ENCODE data around the gene ZZZ3.
A peak's percentile ranks its signal among the peaks of the same experiment; 100 is the strongest.
"Not testable (repeated sequence)": the region's sequence is repeated elsewhere in the genome, so short reads cannot be mapped to it uniquely, and the experiment has no call there.

ZZZ3 gene

DNA sequence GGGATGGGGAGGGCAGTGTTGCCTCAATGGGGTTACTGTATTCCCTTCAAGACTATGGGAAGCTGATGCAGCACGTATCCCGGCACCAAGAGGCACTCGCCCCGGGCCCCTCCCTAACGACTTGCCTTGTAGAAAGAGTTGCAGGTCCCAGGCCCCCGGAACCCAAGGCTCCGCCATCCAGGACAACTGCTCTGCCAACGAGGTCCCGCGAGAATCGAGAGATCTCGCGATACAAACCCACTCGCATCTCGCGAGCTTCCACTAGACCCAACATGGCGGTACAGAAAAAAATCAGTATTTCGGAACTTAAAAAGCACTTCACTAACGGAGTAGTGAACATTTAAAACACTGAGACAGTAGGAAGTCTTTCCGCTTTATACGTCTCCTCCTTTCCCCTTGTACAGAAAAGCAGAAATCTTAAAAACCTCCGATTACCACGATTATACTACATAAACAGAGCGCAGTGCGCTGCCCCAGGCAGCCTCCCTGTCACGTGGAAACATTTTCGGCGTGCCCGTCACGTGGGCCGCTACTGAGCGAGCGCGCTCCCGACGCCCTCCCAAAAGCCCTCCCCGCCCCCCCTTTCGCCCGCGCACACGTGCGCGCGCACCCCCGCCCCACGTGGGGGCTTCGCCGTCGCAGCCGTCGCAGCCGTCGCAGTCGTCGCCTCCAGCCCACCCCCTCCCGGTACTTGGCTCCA is at the start of gene ZZZ3:
TSS of gene ZZZ3 (minus strand) at position 199 of the 700 bp plus-strand sequence. CDS start 49,304 bp downstream, outside the sequence.
- DNase-seq (ENCODE audit: low spot score) = peak; percentile 98

DNA sequence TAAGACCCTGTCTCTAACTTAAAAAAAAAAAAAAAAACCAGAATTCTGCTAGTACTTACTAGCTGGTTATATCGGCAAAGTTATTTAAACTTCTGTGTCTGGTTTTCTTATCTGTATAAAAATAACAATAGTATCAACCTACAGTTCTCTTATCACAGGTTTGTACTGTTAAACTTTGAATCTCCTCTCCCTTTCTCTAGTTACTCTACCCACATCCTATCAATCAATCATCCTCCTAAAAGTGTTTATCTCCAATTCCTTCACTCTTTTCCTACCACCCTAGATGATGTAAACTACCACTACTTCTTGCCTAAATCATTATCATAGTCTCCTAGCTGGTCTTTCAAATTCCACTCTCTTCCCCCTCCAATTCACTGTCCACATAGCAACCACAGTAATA is 49.6 kb upstream of the ZZZ3 start:
- no peak for DNase-seq (ENCODE audit: low spot score)

DNA sequence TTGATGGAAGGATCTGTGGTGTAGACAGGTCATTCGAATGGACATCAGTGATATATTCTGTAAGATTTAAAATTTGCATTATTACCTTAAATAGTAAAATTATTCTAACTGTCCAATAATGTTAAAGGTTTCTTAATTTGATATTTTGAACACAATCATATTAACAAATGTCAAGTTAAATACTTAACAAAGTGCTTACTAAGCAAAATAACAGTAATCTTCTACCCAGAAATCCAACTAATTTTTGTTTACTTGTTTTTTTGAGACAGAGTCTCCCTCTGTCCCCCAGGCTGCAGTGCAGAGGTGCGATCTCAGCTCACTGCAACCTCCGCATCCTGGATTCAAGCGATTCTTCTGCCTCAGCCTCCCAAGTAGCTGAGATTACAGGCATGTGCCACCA is 43.2 kb upstream of the ZZZ3 start:
- DNase-seq (ENCODE audit: low spot score) = no peak

DNA sequence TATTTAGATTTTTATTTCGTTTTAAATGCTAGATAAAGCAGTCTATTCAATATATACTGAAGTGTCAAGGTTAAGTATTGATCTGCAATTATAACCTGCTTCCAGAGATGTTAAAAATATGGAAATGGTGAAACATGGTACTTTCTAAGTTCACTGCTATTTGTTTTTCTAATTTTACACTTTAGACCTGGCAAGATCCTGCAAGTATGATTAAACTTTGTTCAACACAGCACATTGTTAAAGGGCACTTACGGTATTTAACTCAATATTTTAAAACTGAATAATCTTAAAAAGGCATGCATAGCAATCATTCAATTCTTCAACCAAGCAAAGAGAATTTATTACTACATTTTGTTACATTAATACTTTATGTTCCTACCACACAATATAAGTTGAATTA is 35.7 kb upstream of the ZZZ3 start:
- DNase-seq (ENCODE audit: low spot score) = no peak

DNA sequence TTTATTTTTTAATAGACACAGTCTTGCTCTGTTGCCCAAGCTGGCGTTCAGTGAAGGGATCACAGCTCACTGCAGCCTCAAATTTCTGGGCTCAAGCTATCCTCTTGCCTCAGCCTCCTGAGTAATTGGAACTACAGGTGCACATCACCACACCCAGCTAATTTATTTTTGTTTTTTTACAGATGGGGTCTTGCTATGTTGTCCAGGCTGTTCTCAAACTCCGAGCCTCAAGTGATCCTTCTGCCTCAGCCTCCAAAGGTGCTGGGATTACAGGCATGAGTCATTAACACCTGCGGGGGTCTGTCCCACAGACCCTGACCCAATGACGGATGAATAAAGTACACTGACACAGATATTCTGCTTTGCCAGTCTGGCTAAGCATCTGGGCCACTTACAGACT is 33.6 kb upstream of the ZZZ3 start:
- no peak for DNase-seq (ENCODE audit: low spot score)

DNA sequence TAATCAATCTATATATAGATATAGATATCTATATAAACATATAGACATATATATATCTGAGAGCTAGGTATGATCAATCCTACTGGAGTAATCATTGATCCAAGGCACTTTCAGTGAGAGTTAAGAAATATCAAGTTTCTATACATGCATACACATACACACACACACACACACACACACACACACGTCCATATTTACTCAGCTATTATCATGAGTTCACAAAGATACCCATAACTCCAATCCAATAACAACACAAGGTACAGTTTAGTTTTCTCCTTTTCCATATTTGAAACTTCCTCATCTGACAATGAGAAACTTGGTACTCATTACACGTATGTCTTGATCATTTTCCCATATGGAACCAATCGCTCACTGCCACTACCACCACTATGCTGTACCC is 27.3 kb upstream of the ZZZ3 start:
- no peak for DNase-seq (ENCODE audit: low spot score)

DNA sequence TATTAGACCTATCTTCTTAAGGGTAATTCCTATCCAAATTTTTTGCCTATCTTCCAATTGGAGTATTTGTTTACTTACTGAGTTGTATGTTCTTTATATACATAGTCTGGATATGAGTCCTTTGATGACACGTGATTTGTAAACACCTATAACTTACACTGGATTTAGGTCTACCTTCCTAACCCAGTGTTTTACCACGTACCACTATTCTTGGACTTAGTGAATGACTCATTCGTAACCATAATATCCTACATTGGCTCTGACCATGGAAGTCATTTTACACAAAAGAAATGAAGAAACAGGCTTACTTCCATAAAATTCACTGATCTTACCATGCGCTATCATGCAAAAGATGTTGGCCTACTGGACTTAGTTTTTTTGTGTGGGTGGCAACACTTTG is 23.9 kb upstream of the ZZZ3 start:
- DNase-seq (ENCODE audit: low spot score) = no peak

DNA sequence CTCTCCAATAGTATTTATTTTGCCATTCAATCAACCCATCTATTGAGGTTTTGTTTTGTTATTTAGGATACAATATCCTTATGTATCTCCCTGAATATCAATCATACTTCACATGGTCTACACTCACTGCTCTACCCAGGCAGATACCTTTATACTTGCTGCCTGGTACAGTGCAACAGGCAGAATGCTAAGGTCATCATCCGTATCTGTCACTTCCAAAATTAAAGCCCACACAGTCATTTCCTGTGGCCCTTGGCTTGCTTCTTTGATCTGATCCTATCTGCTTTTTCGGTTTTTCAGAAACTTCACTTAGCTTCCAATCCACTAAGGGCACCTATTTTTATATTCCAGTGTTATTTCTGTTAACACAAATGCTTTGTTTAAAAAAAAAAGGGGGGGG is 22.3 kb upstream of the ZZZ3 start:
- no peak for DNase-seq (ENCODE audit: low spot score)

DNA sequence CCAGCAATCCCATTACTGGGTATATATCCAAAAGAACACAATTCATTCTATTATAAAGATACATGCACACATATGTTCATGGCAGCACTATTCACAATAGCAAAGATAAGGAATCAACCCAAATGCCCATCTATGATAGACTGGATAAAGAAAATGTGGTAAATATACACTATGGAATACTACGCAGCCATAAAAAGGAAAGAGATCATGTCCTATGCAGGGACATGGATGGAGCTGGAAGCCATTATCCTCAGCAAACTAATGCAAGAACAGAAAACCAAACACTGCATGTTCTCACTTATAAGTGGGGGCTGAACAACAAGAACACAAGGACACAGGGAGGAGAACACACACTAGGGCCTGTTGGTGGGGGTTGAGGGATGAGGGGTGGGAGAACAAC is 17.2 kb upstream of the ZZZ3 start:
- not testable (repeated sequence) for DNase-seq (ENCODE audit: low spot score)

DNA sequence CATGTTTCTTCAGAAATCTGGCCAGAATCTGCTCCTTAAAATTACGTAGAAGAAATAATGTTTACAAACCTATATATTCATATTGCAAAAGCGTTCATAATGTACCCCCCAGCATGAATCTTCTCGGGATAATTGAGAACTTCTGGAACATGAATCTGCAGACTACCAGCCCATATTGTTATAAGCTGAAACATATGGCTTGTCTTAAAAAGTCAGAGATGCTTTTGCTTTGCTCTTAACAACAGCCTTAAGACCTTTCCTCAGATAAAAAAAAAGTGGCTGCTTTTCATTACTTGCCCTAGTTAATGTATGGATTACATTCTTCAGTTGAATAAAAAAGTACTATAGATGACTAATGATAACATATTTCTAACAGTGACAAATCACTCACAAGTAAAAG is 15.0 kb upstream of the ZZZ3 start:
- no peak for DNase-seq (ENCODE audit: low spot score)

DNA sequence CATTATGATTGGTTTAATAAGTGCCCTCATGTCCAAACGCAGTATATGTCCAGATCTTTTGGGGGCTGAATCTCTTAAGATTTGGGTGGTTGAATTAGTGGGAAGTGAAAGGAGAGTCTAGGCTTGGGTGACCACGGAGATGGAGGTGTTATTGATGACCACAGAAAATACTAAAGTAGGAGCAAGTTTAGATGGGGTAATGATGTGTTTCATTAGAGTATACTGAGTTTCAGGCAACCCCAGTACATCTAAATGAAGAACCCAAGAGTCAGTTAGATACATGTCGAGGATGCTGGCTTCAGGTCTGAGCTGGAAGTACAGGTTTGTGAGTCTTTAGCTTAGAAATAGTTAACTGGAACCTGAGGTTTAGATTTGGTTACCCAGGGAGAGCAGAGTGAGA is 6.5 kb upstream of the ZZZ3 start:
- no peak for DNase-seq (ENCODE audit: low spot score)

DNA sequence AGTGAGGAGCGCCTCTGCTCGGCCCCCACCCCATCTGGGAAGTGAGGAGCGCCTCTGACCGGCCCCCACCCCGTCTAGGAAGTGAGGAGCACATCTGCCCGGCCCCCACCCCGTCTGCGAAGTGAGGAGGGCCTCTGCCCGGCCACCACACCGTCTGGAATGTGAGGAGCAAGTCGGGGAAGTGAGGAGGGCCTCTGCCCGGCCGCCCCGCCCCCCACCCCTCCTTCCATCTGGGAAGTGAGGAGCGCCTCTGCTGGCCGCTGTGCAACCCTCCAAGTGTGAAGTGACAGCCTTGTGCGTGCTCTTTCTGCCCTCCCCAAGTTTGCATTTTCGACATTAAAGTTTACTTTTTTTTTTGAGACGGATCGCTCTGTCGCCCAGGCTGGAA is 5.1 kb upstream of the ZZZ3 start:
- DNase-seq (ENCODE audit: low spot score) = no peak

DNA sequence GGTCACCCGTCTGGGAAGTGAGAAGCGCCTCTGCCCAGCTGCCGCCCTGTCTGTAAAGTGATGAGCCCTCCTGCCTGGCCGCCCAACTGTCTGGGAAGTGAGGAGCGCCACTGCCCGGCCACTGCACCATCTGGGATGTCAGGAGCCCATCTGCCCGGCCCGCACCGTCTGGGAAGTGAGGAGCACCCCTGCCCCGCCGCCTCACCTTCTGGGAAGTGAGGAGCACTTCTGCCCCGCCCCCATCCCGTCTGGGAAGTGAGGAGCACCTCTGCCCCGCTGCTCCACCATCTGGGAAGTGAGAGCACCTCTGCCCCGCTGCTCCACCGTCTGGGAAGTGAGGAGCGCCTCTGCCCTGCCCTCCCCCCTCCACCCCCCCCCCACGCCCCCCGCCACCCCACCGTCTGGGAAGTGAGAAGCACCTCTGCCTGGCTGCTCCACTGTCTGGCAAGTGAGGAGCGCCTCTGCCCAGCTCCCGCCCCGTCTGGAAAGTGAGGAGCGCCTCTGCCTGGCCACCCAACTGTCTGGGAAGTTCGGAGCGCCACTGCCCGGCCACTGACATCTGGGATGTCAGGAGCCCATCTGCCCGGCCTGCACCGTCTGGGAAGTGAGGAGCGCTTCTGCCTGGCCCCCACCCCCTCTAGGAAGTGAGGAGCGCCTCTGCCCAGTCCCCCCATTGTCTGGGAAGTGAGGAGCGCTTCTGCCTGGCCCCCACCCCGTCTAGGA is 4.5 kb upstream of the ZZZ3 start:
- DNase-seq (ENCODE audit: low spot score) = no peak

DNA sequence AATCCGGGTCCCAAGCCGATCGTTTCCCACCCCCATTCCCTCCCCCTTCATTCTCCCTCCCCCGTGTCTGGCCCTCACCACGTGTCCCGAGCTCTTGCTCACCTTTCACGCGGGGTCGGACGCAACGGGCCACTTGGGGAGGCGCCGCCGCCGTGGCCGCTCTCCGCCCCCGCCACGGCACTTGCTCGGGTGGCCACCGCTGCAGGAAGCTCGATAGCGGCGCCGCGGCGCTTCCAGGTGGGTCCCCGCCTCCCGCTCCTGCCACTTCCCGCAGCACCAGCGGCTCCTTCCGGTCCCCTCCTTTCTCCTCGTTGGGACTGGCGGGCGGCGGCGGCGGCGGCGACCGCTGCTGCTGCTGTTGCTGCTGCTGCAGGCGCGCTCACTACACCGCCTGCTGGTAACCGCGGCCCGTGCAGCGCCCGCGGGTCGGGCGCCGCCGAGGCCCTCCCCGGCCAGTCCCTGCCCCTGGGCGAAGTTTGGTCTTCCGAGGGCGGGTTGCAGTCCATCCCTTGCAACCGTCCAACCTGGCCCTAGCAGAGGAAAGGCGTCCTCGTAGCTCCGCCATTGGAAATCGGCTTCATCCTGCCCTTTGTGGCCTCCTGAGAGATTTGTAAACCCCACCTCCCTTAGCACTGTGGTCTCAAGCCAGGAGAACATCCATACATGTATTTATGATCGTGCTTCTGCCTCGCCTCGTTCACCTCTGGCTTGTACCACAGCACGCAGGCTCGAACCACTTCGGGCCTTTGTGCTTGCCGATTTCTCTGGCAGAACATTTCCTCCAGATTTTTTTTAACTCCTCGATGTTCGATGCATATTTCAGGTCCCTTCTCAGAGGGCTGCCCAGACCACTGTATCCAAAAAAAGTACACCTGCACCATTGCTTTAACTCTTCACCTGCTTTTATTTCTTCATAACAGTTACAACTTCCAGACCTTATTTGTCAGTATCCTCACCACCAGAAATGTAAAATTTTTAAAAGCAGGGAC is 996 bp upstream of the ZZZ3 start:
- DNase-seq (ENCODE audit: low spot score) = peak; percentile 90

DNA sequence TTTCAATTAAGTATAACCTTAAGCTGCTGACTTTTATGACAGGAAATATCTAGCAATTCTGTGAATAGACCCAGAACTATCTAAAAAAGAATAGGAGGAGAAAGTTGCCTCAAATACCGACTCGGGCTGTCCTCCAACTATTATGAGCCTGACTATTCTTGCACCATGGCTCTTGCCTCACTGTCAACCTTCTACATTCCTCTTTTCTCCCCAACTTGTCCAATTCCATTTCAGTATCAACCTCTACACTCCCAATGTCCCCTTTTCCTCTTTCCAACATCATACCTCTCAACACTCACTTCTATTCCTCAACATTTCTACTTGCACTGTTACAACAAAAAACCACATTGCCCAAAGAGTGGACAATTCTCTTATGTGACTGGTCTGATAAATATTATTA is 2.3 kb downstream of the ZZZ3 start:
- no peak for DNase-seq (ENCODE audit: low spot score)

DNA sequence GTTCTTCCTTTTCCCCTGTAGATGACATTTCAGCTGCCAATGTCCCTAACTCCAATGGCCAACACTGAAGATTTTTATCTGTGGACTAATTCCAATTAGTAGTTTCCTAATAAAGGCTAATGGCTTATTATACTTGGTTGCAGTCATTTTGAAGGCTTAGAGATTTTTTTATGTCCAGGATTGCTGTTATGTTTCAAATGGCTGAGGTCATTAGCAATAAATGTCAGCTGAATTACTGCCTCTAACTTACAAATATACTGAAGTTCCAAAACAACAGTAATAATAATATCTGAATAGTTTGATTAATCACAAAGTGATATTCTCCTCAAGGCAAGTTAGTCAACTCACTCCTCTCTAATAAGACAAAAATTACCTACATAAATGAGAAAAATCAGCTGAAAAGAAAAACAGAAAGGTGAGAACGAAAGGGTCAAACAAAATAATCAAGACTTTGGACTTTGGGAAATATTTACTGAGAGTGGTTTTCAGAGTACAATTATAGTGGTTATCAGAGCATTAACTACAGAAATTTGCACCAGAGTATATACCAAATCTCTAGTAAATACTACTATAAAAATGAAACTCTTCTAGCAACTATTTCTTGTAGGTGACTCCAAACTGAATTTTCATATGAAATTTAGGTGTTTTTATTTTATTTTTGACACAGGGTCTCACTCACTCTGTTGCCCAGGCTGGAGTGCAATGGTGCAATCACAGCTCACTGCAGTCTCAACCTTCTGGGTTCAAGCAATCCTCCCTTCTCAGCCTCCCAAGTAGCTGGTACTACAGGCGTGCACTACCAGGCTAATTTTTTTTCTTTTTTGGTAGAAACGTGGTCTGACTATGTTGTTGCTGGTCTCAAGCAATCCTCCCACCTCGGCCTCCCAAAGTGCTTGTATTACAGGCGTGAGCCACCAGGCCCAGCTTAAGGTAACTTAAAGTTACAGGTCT is 3.5 kb downstream of the ZZZ3 start:
- DNase-seq (ENCODE audit: low spot score) = no peak

DNA sequence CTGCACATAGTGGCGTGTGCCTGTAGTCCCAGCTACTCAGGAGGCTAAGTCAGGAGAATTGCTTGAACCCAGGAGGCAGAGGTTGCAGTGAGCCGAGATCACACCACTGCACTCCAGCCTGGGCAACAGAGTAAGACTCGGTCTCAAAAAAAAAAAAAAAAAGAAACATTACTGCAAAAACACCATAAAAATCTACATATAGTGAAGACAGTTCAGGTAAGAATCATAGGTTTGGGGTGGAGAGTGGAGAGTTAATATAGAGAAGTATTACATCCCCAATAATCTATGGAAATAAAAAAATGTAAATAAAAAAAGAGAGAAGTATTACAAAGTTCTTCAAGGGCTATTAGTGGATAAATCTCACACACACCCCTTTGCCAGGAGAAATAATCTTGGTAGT is 7.7 kb downstream of the ZZZ3 start:
- DNase-seq (ENCODE audit: low spot score) = not testable (repeated sequence)

DNA sequence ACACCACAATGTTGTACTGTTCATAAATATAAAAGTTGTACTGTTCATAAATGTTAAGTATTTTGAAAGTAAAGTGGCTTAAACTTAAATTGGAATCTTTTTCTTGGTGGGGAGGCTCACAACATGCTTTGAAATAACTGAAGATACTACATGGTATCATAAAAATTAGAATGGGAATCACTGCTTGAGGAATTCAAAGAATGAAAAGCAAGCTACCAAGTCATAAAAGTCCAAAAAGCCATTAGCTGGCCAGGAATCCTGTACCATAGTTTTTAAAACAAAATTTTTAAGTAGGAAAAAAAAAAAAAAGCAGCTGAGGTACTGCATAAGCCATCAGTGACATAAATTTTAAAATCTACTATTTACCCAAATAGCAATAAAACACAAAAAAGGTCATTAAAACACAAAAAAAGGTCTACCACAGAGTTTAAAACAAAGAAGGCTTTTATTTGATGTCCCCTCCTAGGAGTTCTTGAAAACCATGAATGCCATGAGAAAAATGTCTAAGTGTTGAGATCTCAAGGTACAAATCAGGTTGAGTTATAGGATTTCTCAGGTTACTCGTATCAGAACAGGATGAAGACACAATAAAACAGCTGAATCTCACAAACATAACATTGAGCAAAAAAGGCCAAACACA is 8.6 kb downstream of the ZZZ3 start:
- no peak for DNase-seq (ENCODE audit: low spot score)

DNA sequence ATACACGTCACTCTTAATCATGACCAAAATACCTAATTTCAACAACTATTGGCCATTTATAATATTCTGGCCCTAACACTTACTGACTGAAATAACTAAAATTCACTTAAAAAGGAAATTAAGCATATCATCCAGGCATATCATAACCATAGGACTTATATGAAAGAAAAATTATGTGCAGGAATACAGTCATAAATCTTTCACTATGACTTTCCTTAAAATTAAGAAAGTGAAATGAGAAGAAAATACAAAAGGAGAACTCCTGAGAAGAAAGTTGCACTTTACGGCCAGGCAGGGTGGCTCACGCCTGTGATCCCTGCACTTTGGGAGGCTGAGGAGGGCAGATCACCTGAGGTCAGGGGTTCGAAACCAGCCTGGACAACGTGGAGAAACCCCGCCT is 9.4 kb downstream of the ZZZ3 start:
- DNase-seq (ENCODE audit: low spot score) = no peak

DNA sequence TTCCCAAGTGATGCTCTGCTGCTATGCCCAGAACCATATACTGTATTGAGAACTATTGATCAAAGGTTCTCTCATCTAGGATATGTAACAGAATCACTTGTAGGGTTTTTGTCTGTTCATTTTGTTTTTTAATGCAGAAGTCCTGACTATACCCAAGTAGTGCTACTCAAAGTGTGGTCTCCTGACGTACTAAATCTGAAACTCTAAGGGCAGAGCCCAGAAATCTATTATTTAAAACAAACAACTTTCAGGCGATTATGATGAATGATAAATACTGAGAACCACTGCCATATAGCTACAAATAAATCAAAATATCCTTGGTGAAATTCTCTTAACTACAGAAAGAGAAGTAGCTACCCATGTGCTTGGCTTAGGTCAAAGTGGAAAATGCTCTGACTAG is 10.1 kb downstream of the ZZZ3 start:
- DNase-seq (ENCODE audit: low spot score) = no peak

DNA sequence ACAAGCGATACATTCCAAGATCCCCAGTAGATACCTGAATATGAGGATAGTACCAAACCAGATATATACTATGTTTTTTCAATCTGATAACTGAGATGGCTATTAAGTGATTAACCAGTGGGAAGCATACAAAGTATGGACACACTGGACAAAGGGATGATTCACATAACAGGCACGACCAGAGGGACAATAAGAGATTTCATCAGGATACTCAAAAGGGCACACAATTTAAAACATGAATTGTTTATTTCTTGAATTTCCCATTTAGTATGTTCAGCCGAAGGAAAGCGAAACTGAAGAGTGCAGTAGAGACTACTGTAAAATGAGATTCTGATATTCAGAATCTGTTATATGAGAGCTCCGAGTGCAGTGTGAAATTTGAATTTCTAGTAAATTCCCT is 10.6 kb downstream of the ZZZ3 start:
- DNase-seq (ENCODE audit: low spot score) = no peak
